ENCODE data around the gene PRKAR2B.

Gene PRKAR2B

GRCh38 chr7:107206136-107206535 lies 161.6 kb downstream of the PRKAR2B start:
- no CpG with 5 or more reads among the region's 6 CpGs for WGBS, 2 donors (ENCODE audit: extremely low coverage in 2 of 2, insufficient read length in 2 of 2, insufficient replicate concordance in 1 of 2)
- no peak overlapping the region for H2BK5ac ChIP-seq (ENCODE audit: low read length)
- H3K4me1 ChIP-seq (ENCODE audit: control insufficient read depth in 2 of 2, insufficient read depth in 1 of 2, low read depth in 1 of 2, low read length in 2 of 2): no peaks in the 10 kb centered on the region
- H3K27ac ChIP-seq (replicated peaks; ENCODE audit: low read length): no peak overlapping the region
- no peak overlapping the region for H2BK120ac ChIP-seq (ENCODE audit: low read depth, low read length)
- H2BK15ac ChIP-seq (ENCODE audit: low read length): no peak overlapping the region
- H2AFZ ChIP-seq (ENCODE audit: low read length): no peak overlapping the region
- no peak overlapping the region for H4K91ac ChIP-seq (ENCODE audit: low read depth, low read length, poor library complexity)
- H3K4ac ChIP-seq (ENCODE audit: low read length): no peak overlapping the region
- no peak for DNase-seq (ENCODE audit: low spot score)
- H3K27me3 ChIP-seq (ENCODE audit: control insufficient read depth in 3 of 3, insufficient read depth in 3 of 3, low read depth in 1 of 3, low read length in 3 of 3): no peaks in the 10 kb centered on the region
- H3K4me3 ChIP-seq (ENCODE audit: low read length in 2 of 2): no peak overlapping the region
- H2AK5ac ChIP-seq (ENCODE audit: low read depth, low read length): no peak overlapping the region
- no peaks in the 10 kb centered on the region for H3K79me1 ChIP-seq (ENCODE audit: low read depth, low read length)
- H3K36me3 ChIP-seq (replicated peaks in 1 of 2; ENCODE audit: control insufficient read depth in 2 of 2, insufficient read depth in 2 of 2, low read length in 2 of 2): peaks cover 11 to 78% of the 10 kb centered on the region in 2 donors
- H3K9ac ChIP-seq (ENCODE audit: low read depth, low read length, poor library complexity): no peak overlapping the region
- H3K9me3 ChIP-seq (replicated peaks in 1 of 2; ENCODE audit: control insufficient read depth in 2 of 2, insufficient read depth in 1 of 2, low read depth in 1 of 2, low read length in 2 of 2): no peaks in the 10 kb centered on the region
- no peak overlapping the region for H3K18ac ChIP-seq (ENCODE audit: low read length)
- H3K4me2 ChIP-seq (ENCODE audit: insufficient read depth, low read length, poor library complexity, severe bottlenecking): no peak overlapping the region
- H2BK12ac ChIP-seq (ENCODE audit: low read length): no peak overlapping the region
- no peak overlapping the region for H4K8ac ChIP-seq (ENCODE audit: low read depth, low read length)
- H3K23ac ChIP-seq (ENCODE audit: low read depth, low read length, poor library complexity): no peak overlapping the region
- H3K14ac ChIP-seq (ENCODE audit: low read length): no peak overlapping the region

- Histone ChIP-seq H2AK5ac (ENCODE audit: low read depth, low read length) (no peak overlapping the region), H2BK15ac (ENCODE audit: low read length) (no peak overlapping the region), H3K9me3 (replicated peaks in 1 of 2; ENCODE audit: control insufficient read depth in 2 of 2, insufficient read depth in 1 of 2, low read depth in 1 of 2, low read length in 2 of 2) (no peaks in the 10 kb centered on the region), H3K23ac (ENCODE audit: low read depth, low read length, poor library complexity) (no peak overlapping the region), H2BK12ac (ENCODE audit: low read length) (no peak overlapping the region), H2BK5ac (ENCODE audit: low read length) (no peak overlapping the region), H3K27me3 (ENCODE audit: control insufficient read depth in 3 of 3, insufficient read depth in 3 of 3, low read depth in 1 of 3, low read length in 3 of 3) (no peaks in the 10 kb centered on the region), H3K14ac (ENCODE audit: low read length) (no peak overlapping the region), H3K36me3 (replicated peaks in 1 of 2; ENCODE audit: control insufficient read depth in 2 of 2, insufficient read depth in 2 of 2, low read length in 2 of 2) (peaks cover 10 to 72% of the 10 kb centered on the region in 2 donors), H3K4me3 (ENCODE audit: low read length in 2 of 2) (no peak overlapping the region), H3K18ac (ENCODE audit: low read length) (no peak overlapping the region), H4K91ac (ENCODE audit: low read depth, low read length, poor library complexity) (no peak overlapping the region), H3K79me1 (ENCODE audit: low read depth, low read length) (no peaks in the 10 kb centered on the region), H3K4ac (ENCODE audit: low read length) (no peak overlapping the region), H3K4me1 (ENCODE audit: control insufficient read depth in 2 of 2, insufficient read depth in 1 of 2, low read depth in 1 of 2, low read length in 2 of 2) (no peaks in the 10 kb centered on the region), H2BK120ac (ENCODE audit: low read depth, low read length) (no peak overlapping the region), H3K4me2 (ENCODE audit: insufficient read depth, low read length, poor library complexity, severe bottlenecking) (no peak overlapping the region), H3K9ac (ENCODE audit: low read depth, low read length, poor library complexity) (no peak overlapping the region), H4K8ac (ENCODE audit: low read depth, low read length) (no peak overlapping the region), H3K27ac (replicated peaks; ENCODE audit: low read length) (no peak overlapping the region), H2AFZ (ENCODE audit: low read length) (no peak overlapping the region)
- no peak for DNase-seq (ENCODE audit: low spot score)
- no CpG with 5 or more reads among the region's 3 CpGs for WGBS, 2 donors (ENCODE audit: extremely low coverage in 2 of 2, insufficient read length in 2 of 2, insufficient replicate concordance in 1 of 2)
Measured at GRCh38 chr7:107206706-107207105, 162.2 kb downstream of the PRKAR2B start.

- no peak overlapping the region for H3K18ac ChIP-seq (ENCODE audit: low read length)
Measured at GRCh38 chr7:107207459-107207858, 163.0 kb downstream of the PRKAR2B start.

GRCh38 chr7:107208024-107208521 lies 163.6 kb downstream of the PRKAR2B start:
- Histone ChIP-seq H3K9ac (ENCODE audit: low read depth, low read length, poor library complexity) (no peak overlapping the region), H2BK120ac (ENCODE audit: low read depth, low read length) (no peak overlapping the region), H3K36me3 (replicated peaks in 1 of 2; ENCODE audit: control insufficient read depth in 2 of 2, insufficient read depth in 2 of 2, low read length in 2 of 2) (peaks cover 8 to 59% of the 10 kb centered on the region in 2 donors), H2BK5ac (ENCODE audit: low read length) (no peak overlapping the region), H4K91ac (ENCODE audit: low read depth, low read length, poor library complexity) (no peak overlapping the region), H3K4me3 (ENCODE audit: low read length in 2 of 2) (no peak overlapping the region), H3K27me3 (ENCODE audit: control insufficient read depth in 3 of 3, insufficient read depth in 3 of 3, low read depth in 1 of 3, low read length in 3 of 3) (no peaks in the 10 kb centered on the region), H3K79me1 (ENCODE audit: low read depth, low read length) (no peaks in the 10 kb centered on the region), H3K9me3 (replicated peaks in 1 of 2; ENCODE audit: control insufficient read depth in 2 of 2, insufficient read depth in 1 of 2, low read depth in 1 of 2, low read length in 2 of 2) (no peaks in the 10 kb centered on the region), H3K4me1 (ENCODE audit: control insufficient read depth in 2 of 2, insufficient read depth in 1 of 2, low read depth in 1 of 2, low read length in 2 of 2) (no peaks in the 10 kb centered on the region), H2AK5ac (ENCODE audit: low read depth, low read length) (no peak overlapping the region), H3K4me2 (ENCODE audit: insufficient read depth, low read length, poor library complexity, severe bottlenecking) (no peak overlapping the region), H3K14ac (ENCODE audit: low read length) (no peak overlapping the region), H2AFZ (ENCODE audit: low read length) (no peak overlapping the region), H2BK15ac (ENCODE audit: low read length) (no peak overlapping the region), H2BK12ac (ENCODE audit: low read length) (no peak overlapping the region), H4K8ac (ENCODE audit: low read depth, low read length) (no peak overlapping the region), H3K23ac (ENCODE audit: low read depth, low read length, poor library complexity) (no peak overlapping the region), H3K4ac (ENCODE audit: low read length) (no peak overlapping the region), H3K27ac (replicated peaks; ENCODE audit: low read length) (no peak overlapping the region), H3K18ac (ENCODE audit: low read length) (no peak overlapping the region)
- DNase-seq (ENCODE audit: low spot score): no peak
- whole genome bisulfite sequencing, 2 donors (ENCODE audit: extremely low coverage in 2 of 2, insufficient read length in 2 of 2, insufficient replicate concordance in 1 of 2): no CpG with 5 or more reads among the region's 3 CpGs

More at GRCh38 chr7:107207459-107207858, 163.0 kb downstream of the PRKAR2B start:
- no peaks in the 10 kb centered on the region for H3K79me1 ChIP-seq (ENCODE audit: low read depth, low read length)
- no peak overlapping the region for H3K4me2 ChIP-seq (ENCODE audit: insufficient read depth, low read length, poor library complexity, severe bottlenecking)
- no peaks in the 10 kb centered on the region for H3K4me1 ChIP-seq (ENCODE audit: control insufficient read depth in 2 of 2, insufficient read depth in 1 of 2, low read depth in 1 of 2, low read length in 2 of 2)
- H3K36me3 ChIP-seq (replicated peaks in 1 of 2; ENCODE audit: control insufficient read depth in 2 of 2, insufficient read depth in 2 of 2, low read length in 2 of 2): peaks cover 8 to 65% of the 10 kb centered on the region in 2 donors
- H4K91ac ChIP-seq (ENCODE audit: low read depth, low read length, poor library complexity): no peak overlapping the region
- no CpG with 5 or more reads among the region's 5 CpGs for WGBS, 2 donors (ENCODE audit: extremely low coverage in 2 of 2, insufficient read length in 2 of 2, insufficient replicate concordance in 1 of 2)
- no peaks in the 10 kb centered on the region for H3K27me3 ChIP-seq (ENCODE audit: control insufficient read depth in 3 of 3, insufficient read depth in 3 of 3, low read depth in 1 of 3, low read length in 3 of 3)
- no peak overlapping the region for H3K4ac ChIP-seq (ENCODE audit: low read length)
- no peak overlapping the region for H2BK5ac ChIP-seq (ENCODE audit: low read length)
- H2BK120ac ChIP-seq (ENCODE audit: low read depth, low read length): no peak overlapping the region
- H2BK12ac ChIP-seq (ENCODE audit: low read length): no peak overlapping the region
- H2AFZ ChIP-seq (ENCODE audit: low read length): no peak overlapping the region
- no peaks in the 10 kb centered on the region for H3K9me3 ChIP-seq (replicated peaks in 1 of 2; ENCODE audit: control insufficient read depth in 2 of 2, insufficient read depth in 1 of 2, low read depth in 1 of 2, low read length in 2 of 2)
- H2AK5ac ChIP-seq (ENCODE audit: low read depth, low read length): no peak overlapping the region
- no peak overlapping the region for H3K23ac ChIP-seq (ENCODE audit: low read depth, low read length, poor library complexity)
- H3K14ac ChIP-seq (ENCODE audit: low read length): no peak overlapping the region
- no peak overlapping the region for H3K4me3 ChIP-seq (ENCODE audit: low read length in 2 of 2)
- H3K27ac ChIP-seq (replicated peaks; ENCODE audit: low read length): no peak overlapping the region
- H4K8ac ChIP-seq (ENCODE audit: low read depth, low read length): no peak overlapping the region
- H2BK15ac ChIP-seq (ENCODE audit: low read length): no peak overlapping the region
- H3K9ac ChIP-seq (ENCODE audit: low read depth, low read length, poor library complexity): no peak overlapping the region
- no peak for DNase-seq (ENCODE audit: low spot score)
